Testis (tissue), 2 donors: ENCODE data around the gene CCDC60.

Source experiments
- CTCF ChIP-seq, 3 experiments: fragments of 450-650 bp in 2 of 3; fragments of 200-600 bp in 1 of 3; sonication (generic) in 1 of 3; IDR thresholded peaks; one replicate each; pipeline ENCODE4 v1.5.1; 2016 to 2019; ENCODE audit warnings: antibody characterized with exemption in 3 of 3, mild to moderate bottlenecking in 2 of 3, moderate library complexity in 1 of 3
- POLR2A ChIP-seq: fragments of 450-650 bp; IDR thresholded peaks from one replicate; pipeline ENCODE4 v1.6.1; 2017; ENCODE audit warnings: antibody characterized with exemption, mild to moderate bottlenecking, moderate library complexity

GRCh38 chr12:119419381-119419780, 84.9 kb downstream of the CCDC60 start:
- no peak for TF ChIP-seq CTCF (IDR thresholded peaks at IDR 0.05)
- TF ChIP-seq POLR2A = no peak
